HepG2 (cell line): ENCODE measurements around the gene PDILT. TPM values are rescaled to one million over a fixed set of nuclear protein-coding genes. Genes with fewer than 3 reads are reported as not detected.
A peak's percentile ranks its signal among the peaks of the same experiment; 100 is the strongest.

ENCODE experiments used
- AGO2 ChIP-seq: fragments of 200-400 bp; formaldehyde crosslinking; optimal IDR thresholded peaks from 2 replicates; pipeline ENCODE3; 2017; ENCODE audit warnings: mild to moderate bottlenecking, low read depth, low read length, moderate library complexity
- ATF4 ChIP-seq, 2 experiments: fragments of 450-650 bp in 1 of 2; sonication (generic) in 1 of 2; formaldehyde crosslinking; IDR thresholded peaks; 2 replicates each; pipeline versions ENCODE4 v1.5.0 to v1.8.0; 2020 to 2022; ENCODE audit warnings: mild to moderate bottlenecking in 1 of 2, missing genetic modification reagents in 1 of 2
- CENPT ChIP-seq: sonication (generic); formaldehyde crosslinking; IDR thresholded peaks from 2 replicates; pipeline ENCODE4 v1.8.0; 2022; ENCODE audit warnings: low read depth, mild to moderate bottlenecking, moderate library complexity, missing genetic modification reagents
- CENPX ChIP-seq: sonication (generic); formaldehyde crosslinking; IDR thresholded peaks from 2 replicates; pipeline ENCODE4 v1.9.0; 2021; ENCODE audit warnings: mild to moderate bottlenecking, missing genetic modification reagents, moderate library complexity
- ERF ChIP-seq: IDR thresholded peaks from 2 replicates; pipeline ENCODE4 v1.6.1; 2018; ENCODE audit warnings: missing biosample characterization, missing genetic modification reagents
- GLI4 ChIP-seq: sonication (generic); formaldehyde crosslinking; IDR thresholded peaks from 2 replicates; pipeline ENCODE4 v1.5.1; 2020; ENCODE audit warnings: missing genetic modification reagents, mild to moderate bottlenecking, moderate library complexity, borderline replicate concordance
- KDM4B ChIP-seq: sonication (generic); formaldehyde crosslinking; IDR thresholded peaks from 2 replicates; pipeline ENCODE4 v1.4.0; 2020; ENCODE audit warnings: missing genetic modification reagents
- LCORL ChIP-seq, 2 experiments: fragments of 450-650 bp in 1 of 2; sonication (generic) in 1 of 2; formaldehyde crosslinking in 1 of 2; IDR thresholded peaks; 2 replicates each; pipeline versions ENCODE4 v1.5.0 to v1.6.1; 2017 to 2020; ENCODE audit warnings: antibody characterized with exemption in 1 of 2, missing genetic modification reagents in 1 of 2
- MED1 ChIP-seq: sonication (generic); formaldehyde crosslinking; IDR thresholded peaks from 2 replicates; pipeline ENCODE4 v1.4.0; 2020; ENCODE audit warnings: missing genetic modification reagents
- MIXL1 ChIP-seq: IDR thresholded peaks from 2 replicates; pipeline ENCODE4 v1.6.1; 2016
- POLR2G ChIP-seq: fragments of 200-400 bp; formaldehyde crosslinking; IDR thresholded peaks from 2 replicates; pipeline ENCODE4 v1.6.1; 2018; ENCODE audit warnings: mild to moderate bottlenecking, low read depth, low read length, moderate library complexity
- PRMT3 ChIP-seq: sonication (generic); formaldehyde crosslinking; IDR thresholded peaks from 2 replicates; pipeline ENCODE4 v1.8.1; 2022; ENCODE audit warnings: low read depth, mild to moderate bottlenecking, moderate library complexity, missing genetic modification reagents, borderline replicate concordance
- RARA ChIP-seq: IDR thresholded peaks from 2 replicates; pipeline ENCODE4 v1.6.1; 2016; ENCODE audit warnings: missing genetic modification reagents, missing compliant biosample characterization
- SAFB2 ChIP-seq: sonication (generic); formaldehyde crosslinking; IDR thresholded peaks from 2 replicates; pipeline ENCODE4 v1.5.1; 2020; ENCODE audit warnings: missing genetic modification reagents, low read depth, mild to moderate bottlenecking, borderline replicate concordance
- SKIL ChIP-seq: sonication (generic); formaldehyde crosslinking; IDR thresholded peaks from 2 replicates; pipeline ENCODE4 v1.8.0; 2022; ENCODE audit warnings: missing genetic modification reagents, mild to moderate bottlenecking, moderate library complexity, borderline replicate concordance
- SMAD3 ChIP-seq: sonication (generic); formaldehyde crosslinking; IDR thresholded peaks from 2 replicates; pipeline ENCODE4 v1.4.0; 2020; ENCODE audit warnings: missing genetic modification reagents
- XRCC5 ChIP-seq: fragments of 200-400 bp; formaldehyde crosslinking; optimal IDR thresholded peaks from 2 replicates; pipeline ENCODE3; 2017; ENCODE audit warnings: mild to moderate bottlenecking, low read length
- ZFP41 ChIP-seq: sonication (generic); formaldehyde crosslinking; IDR thresholded peaks from 2 replicates; pipeline ENCODE4 v1.4.0; 2020; ENCODE audit warnings: mild to moderate bottlenecking, missing genetic modification reagents, borderline replicate concordance
- ZMAT3 ChIP-seq: sonication (generic); formaldehyde crosslinking; conservative IDR thresholded peaks from 2 replicates; pipeline ENCODE4 v1.7.0; 2021; ENCODE audit warnings: missing genetic modification reagents
- ZNF143 ChIP-seq: sonication (generic); formaldehyde crosslinking; IDR thresholded peaks from 2 replicates; pipeline ENCODE4 v1.4.0; 2020; ENCODE audit warnings: missing genetic modification reagents
- ZNF292 ChIP-seq: sonication (generic); formaldehyde crosslinking; IDR thresholded peaks from 2 replicates; pipeline ENCODE4 v1.8.1; 2022; ENCODE audit warnings: mild to moderate bottlenecking, low read depth, missing genetic modification reagents, borderline replicate concordance
- ZNF441 ChIP-seq: sonication (generic); formaldehyde crosslinking; IDR thresholded peaks from 2 replicates; pipeline ENCODE4 v1.7.0; 2021; ENCODE audit warnings: missing genetic modification reagents, borderline replicate concordance
- polyA plus RNA-seq, 8 experiments: library from polyadenylated mRNA; depleted of rRNA in 3 of 8; stranded (reverse) in 7 of 8; unstranded in 1 of 8; fragments of >200 nt; fragmentation: Illumina TruSeq in 4 of 8; extraction: Trizol in 4 of 8; gene quantifications; 2 replicates each; pipeline versions ENCODE4 v1.2.1 to v1.2.3, GENCODE V29; 2011 to 2016; ENCODE audit warnings: low read depth in 4 of 8, missing spikeins in 1 of 8, mixed read lengths in 1 of 8; ENCODE audit not compliant: insufficient read depth in 1 of 8
- total RNA-seq, 5 experiments: library from RNA; depleted of rRNA; stranded (reverse); fragments of >200 nt; fragmentation: Illumina TruSeq; extraction: Trizol; gene quantifications; 2 replicates each; pipeline ENCODE4 v1.2.3, GENCODE V29; 2016; ENCODE audit warnings: low read depth in 1 of 5
- TF ChIP-seq, protein P1 (sequence below): sonication (generic); formaldehyde crosslinking; IDR thresholded peaks from 2 replicates; pipeline ENCODE4 v1.4.0; 2020; ENCODE audit warnings: missing genetic modification reagents

PDILT gene
- total and polyA plus RNA-seq, 2 of the 13 experiments (the other 11 are each of a cell fraction or from before 2014, with no cell fraction given): not detected

GRCh38 chr16:20383106-20384029 lies 21.2 kb downstream of the PDILT start (continued):
- TF ChIP-seq SKIL (CRISPR knock-in tag) (no peak), GLI4 (CRISPR knock-in tag) (no peak), ZNF292 (CRISPR knock-in tag) (no peak), RARA (CRISPR knock-in tag) (0 out of 2 replicates have a peak, but pooled peaks have one; percentile 15), AGO2 (no peak), MIXL1 (CRISPR knock-in tag) (peak; percentile 68; the same call in 1 of the 2 replicates), POLR2G (no peak), ZFP41 (CRISPR knock-in tag) (0 out of 2 replicates have a peak, but pooled peaks have one; percentile 14), MED1 (CRISPR knock-in tag) (peak; percentile 31; the same call in 1 of the 2 replicates), ZNF441 (CRISPR knock-in tag) (peak; percentile 36; the same call in 1 of the 2 replicates), ERF (peak; percentile 18; the same call in 1 of the 2 replicates), ZMAT3 (CRISPR knock-in tag) (no peak), CENPX (CRISPR knock-in tag) (no peak), KDM4B (peak; percentile 60; the same call in 1 of the 2 replicates), PRMT3 (CRISPR knock-in tag) (no peak), XRCC5 (peak; percentile 82), LCORL (IDR thresholded peaks at IDR 0.05) (no peak), LCORL (CRISPR knock-in tag; IDR thresholded peaks at IDR 0.05) (peak; percentile 56; the same call in 1 of the 2 replicates), SMAD3 (CRISPR knock-in tag) (0 out of 2 replicates have a peak, but pooled peaks have one; percentile 51), ZNF143 (CRISPR knock-in tag) (peak; percentile 26; the same call in 1 of the 2 replicates), ATF4 (CRISPR knock-in tag; IDR thresholded peaks at IDR 0.05) (0 out of 4 replicates have a peak, but pooled peaks of 1 of the 2 experiments have one; percentile 29), CENPT (CRISPR knock-in tag) (no peak), SAFB2 (peak; percentile 38; the same call in 1 of the 2 replicates)
- TF ChIP-seq, protein P1, sequence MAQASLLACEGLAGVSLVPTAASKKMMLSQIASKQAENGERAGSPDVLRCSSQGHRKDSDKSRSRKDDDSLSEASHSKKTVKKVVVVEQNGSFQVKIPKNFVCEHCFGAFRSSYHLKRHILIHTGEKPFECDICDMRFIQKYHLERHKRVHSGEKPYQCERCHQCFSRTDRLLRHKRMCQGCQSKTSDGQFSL (CRISPR knock-in tag): no peak
